Loucy (cell line): Measurements from ENCODE around the gene STXBP2.
A peak's percentile ranks its signal among the peaks of the same experiment; 100 is the strongest.

Source experiments
- H2AFZ ChIP-seq: fragments of 200-600 bp; sonication (generic); 2 replicates; pipeline ENCODE4 v1.6.0; 2016; ENCODE audit warnings: antibody characterized with exemption, mild to moderate bottlenecking, low read length, moderate library complexity
- H3F3A ChIP-seq: fragments of 200-600 bp; 2 replicates; pipeline ENCODE4 v1.6.0; 2016; ENCODE audit warnings: antibody characterized with exemption, low read depth, mild to moderate bottlenecking
- H3K27me3 ChIP-seq: fragments of 200-600 bp; sonication (generic); 2 replicates; pipeline ENCODE4 v1.6.1; 2014; ENCODE audit warnings: low read length, mild to moderate bottlenecking; ENCODE audit not compliant: insufficient read depth, poor library complexity, severe bottlenecking
- H3K36me3 ChIP-seq: fragments of 200-600 bp; sonication (generic); 2 replicates; pipeline ENCODE4 v1.6.1; 2016; ENCODE audit warnings: low read length; ENCODE audit not compliant: insufficient read depth
- H3K4me1 ChIP-seq: fragments of 200-600 bp; sonication (generic); 2 replicates; pipeline ENCODE4 v1.5.1; 2014; ENCODE audit warnings: low read length, mild to moderate bottlenecking; ENCODE audit not compliant: insufficient read depth, poor library complexity, severe bottlenecking
- H3K4me2 ChIP-seq: fragments of 200-600 bp; sonication (generic); 2 replicates; pipeline ENCODE4 v1.6.0; 2014; ENCODE audit warnings: antibody characterized with exemption, low read length, low read depth, mild to moderate bottlenecking; ENCODE audit not compliant: poor library complexity, severe bottlenecking
- H3K4me3 ChIP-seq: fragments of 200-600 bp; sonication (generic); 2 replicates; pipeline ENCODE4 v1.5.1; 2014; ENCODE audit warnings: low read length, mild to moderate bottlenecking, mixed read lengths; ENCODE audit not compliant: poor library complexity, severe bottlenecking
- H3K79me2 ChIP-seq: fragments of 200-600 bp; sonication (generic); 2 replicates; pipeline ENCODE4 v1.6.1; 2014; ENCODE audit warnings: low read length; ENCODE audit not compliant: insufficient read depth
- H3K9ac ChIP-seq: fragments of 200-600 bp; sonication (generic); 2 replicates; pipeline ENCODE4 v1.6.0; 2014; ENCODE audit warnings: mild to moderate bottlenecking, low read depth, low read length, moderate library complexity; ENCODE audit not compliant: poor library complexity, severe bottlenecking
- H3K9me2 ChIP-seq: fragments of 200-600 bp; sonication (generic); replicated peaks from 2 replicates; pipeline ENCODE4 v1.6.1; 2016; ENCODE audit warnings: low read depth, low read length, mixed read lengths
- H3K9me3 ChIP-seq: fragments of 200-600 bp; sonication (generic); 2 replicates; pipeline ENCODE4 v1.6.1; 2014; ENCODE audit warnings: mild to moderate bottlenecking, antibody characterized with exemption, low read length, low read depth; ENCODE audit not compliant: insufficient read depth
- H4K20me1 ChIP-seq: fragments of 200-600 bp; sonication (generic); 2 replicates; pipeline ENCODE4 v1.6.0; 2014; ENCODE audit warnings: antibody characterized with exemption, low read length, mild to moderate bottlenecking; ENCODE audit not compliant: insufficient read depth, poor library complexity, severe bottlenecking
- EZH2phosphoT487 ChIP-seq: fragments of 200-600 bp; IDR thresholded peaks from 2 replicates; pipeline ENCODE4 v1.6.1; 2018; ENCODE audit warnings: antibody characterized with exemption, mild to moderate bottlenecking, moderate library complexity, borderline replicate concordance
- TF ChIP-seq, protein P1 (sequence below): fragments of 200-600 bp; sonication (generic); conservative IDR thresholded peaks from 2 replicates; pipeline ENCODE4 v1.5.1; 2014; ENCODE audit warnings: mild to moderate bottlenecking, antibody characterized with exemption, low read length

Gene STXBP2

DNA sequence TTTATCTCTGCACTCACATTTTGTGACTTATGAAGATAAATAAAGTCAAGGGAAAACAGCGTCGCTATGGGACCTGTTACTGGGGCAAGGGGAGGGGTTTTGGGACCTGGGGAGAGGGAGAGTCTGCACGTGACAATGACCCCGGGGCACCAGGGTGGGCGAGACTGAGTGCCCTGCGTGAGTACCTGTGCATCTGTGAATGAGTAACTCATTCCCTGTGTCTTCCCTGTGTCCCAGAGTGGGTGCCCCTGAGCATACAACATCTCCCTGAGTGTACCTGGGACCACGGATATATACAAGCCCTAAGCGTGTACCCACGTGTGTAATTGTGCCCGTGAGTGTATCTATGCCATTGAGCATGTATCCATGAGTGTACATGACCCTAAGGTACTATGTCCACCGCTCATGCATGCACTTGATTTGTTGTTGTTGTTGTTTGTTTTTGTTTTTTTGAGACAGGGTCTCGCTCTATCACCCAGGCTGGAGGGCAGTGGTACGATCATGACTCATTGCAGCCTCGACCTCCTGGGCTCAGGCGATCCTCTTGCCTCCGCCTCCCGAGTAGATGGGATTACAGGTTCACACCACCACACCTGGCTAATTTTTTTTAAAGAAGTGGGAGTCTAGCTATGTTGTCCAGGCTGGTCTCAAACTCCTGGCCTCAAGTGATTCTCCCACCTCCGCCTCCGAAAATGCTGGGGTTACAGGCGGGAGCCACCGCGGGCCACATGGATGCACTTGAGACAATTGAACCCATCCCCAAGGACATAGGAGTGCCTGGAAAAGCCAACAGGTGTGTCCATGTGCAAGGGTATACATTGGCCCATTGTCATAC lies 43.1 kb downstream of the STXBP2 start:
- Histone ChIP-seq H3K9me2 (no peaks in the 10 kb centered on the region), H3K36me3 (no peaks in the 10 kb centered on the region; the same call in 1 of the 2 replicates), H4K20me1 (peaks cover 17% of the 10 kb centered on the region), H3K79me2 (peaks cover 28% of the 10 kb centered on the region), H2AFZ (peak overlapping the region; percentile 76), H3K9me3 (no peaks in the 10 kb centered on the region), H3K4me3 (peak overlapping the region; percentile 95), H3K4me2 (peak overlapping the region; percentile 56), H3K4me1 (peaks cover 37% of the 10 kb centered on the region), H3K9ac (peak overlapping the region; percentile 92), H3K27me3 (no peaks in the 10 kb centered on the region), H3F3A (no peaks in the 10 kb centered on the region)
- no peak for TF ChIP-seq EZH2phosphoT487
- TF ChIP-seq, protein P1, sequence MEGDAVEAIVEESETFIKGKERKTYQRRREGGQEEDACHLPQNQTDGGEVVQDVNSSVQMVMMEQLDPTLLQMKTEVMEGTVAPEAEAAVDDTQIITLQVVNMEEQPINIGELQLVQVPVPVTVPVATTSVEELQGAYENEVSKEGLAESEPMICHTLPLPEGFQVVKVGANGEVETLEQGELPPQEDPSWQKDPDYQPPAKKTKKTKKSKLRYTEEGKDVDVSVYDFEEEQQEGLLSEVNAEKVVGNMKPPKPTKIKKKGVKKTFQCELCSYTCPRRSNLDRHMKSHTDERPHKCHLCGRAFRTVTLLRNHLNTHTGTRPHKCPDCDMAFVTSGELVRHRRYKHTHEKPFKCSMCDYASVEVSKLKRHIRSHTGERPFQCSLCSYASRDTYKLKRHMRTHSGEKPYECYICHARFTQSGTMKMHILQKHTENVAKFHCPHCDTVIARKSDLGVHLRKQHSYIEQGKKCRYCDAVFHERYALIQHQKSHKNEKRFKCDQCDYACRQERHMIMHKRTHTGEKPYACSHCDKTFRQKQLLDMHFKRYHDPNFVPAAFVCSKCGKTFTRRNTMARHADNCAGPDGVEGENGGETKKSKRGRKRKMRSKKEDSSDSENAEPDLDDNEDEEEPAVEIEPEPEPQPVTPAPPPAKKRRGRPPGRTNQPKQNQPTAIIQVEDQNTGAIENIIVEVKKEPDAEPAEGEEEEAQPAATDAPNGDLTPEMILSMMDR = no peak

DNA sequence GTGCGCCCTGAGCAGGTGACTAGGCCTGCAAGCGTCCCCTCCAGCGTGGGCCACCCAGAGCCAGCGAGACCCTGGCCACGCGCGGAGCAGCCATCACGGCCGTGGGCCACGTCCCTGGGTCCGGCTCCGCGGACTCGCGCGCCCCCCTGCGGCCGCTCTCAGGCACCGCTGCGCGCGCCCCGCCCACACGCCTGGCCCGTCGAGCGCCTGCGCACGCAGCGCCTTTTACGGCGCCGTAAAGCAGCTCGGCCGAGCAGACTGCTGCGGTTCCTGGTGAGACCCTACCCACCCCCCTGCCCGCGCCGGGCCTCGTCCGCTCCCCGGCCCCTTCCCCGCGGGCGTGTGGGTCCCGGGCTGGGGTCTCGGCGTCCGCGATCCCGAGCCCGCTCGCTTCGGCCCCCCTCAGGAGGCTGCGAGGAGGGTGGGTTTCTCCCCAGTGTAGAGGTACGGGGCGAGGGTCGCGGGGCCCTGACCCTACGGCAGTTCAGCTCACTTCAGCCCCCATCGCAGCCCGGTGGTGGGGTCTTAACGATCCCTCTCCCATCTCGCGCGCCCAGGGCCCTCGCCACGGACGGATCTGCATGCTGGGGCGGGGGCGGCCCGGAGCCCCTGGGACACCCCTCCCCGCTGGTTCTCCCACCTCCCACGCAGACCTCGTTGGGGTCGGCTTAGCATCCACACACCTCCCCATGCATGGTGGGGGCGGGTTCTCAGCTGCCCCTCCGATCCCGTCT lies 43.9 kb downstream of the STXBP2 start, which contains the start of gene TRAPPC5:
Gene TRAPPC5 (plus strand): TSS at position 228 of the 734 bp plus-strand sequence. CDS start 1,421 bp downstream, outside the sequence.
- peak within 1 kb of the TSS; percentile 89 for H3K4me2 ChIP-seq
- no peaks in the 10 kb centered on the region for H3F3A ChIP-seq
- peaks cover 28% of the 10 kb centered on the region for H3K79me2 ChIP-seq
- H3K4me3 ChIP-seq = peak within 1 kb of the TSS; percentile 95
- TF ChIP-seq, protein P1 = peak; percentile 73
- no peak for TF ChIP-seq EZH2phosphoT487
- H3K36me3 ChIP-seq = no peaks in the 10 kb centered on the region; the same call in 1 of the 2 replicates
- peak within 1 kb of the TSS; percentile 76 for H2AFZ ChIP-seq
- no peaks in the 10 kb centered on the region for H3K9me3 ChIP-seq
- peaks cover 37% of the 10 kb centered on the region for H3K4me1 ChIP-seq
- H3K9ac ChIP-seq = peak within 1 kb of the TSS; percentile 92
- H3K9me2 ChIP-seq = no peaks in the 10 kb centered on the region
- no peaks in the 10 kb centered on the region for H3K27me3 ChIP-seq
- peaks cover 17% of the 10 kb centered on the region for H4K20me1 ChIP-seq

DNA sequence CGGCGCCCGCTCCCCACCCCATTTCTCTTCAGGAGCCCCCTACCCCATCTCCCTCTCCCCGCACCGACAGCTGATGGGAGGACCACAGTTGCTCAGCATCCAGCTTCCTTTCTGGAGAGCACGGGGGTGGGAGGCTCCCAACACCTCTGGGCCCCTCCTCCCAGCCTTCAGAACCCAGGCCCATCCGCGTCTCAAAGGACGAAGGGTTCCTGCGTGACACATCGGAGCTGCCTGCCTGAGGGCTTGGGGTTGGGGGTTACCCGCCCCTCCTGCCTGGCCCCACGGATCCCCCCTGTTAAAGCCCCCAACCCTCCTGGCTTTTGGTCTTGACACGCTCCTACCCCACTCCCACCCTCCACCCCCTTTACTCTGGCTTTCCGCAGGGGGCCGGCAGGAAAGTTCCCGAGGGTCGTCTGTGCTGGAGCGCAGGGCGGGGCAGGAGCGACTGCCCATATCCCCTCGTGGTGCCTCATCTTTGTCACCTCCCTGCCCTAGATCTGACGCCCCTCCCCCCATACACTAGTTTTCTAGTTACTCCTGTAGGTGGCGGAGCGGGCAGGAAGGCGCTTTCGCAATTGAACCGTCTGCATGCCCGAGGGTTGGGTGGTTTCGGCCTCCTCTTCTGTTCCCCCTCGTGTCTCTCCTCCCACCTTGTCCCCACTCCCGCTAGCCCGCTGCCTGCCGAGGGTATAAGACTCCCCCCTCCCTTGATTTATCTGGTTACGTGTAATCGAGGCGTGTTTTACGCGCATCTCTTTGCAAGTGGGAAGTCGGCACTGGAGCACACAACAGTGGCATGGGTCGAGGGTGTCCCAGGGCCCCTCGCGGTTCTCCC lies 44.6 kb downstream of the STXBP2 start:
- Histone ChIP-seq H3K36me3 (no peaks in the 10 kb centered on the region; the same call in 1 of the 2 replicates), H4K20me1 (peaks cover 17% of the 10 kb centered on the region), H3K4me3 (peak overlapping the region; percentile 95), H3K79me2 (peaks cover 28% of the 10 kb centered on the region), H3K4me1 (peaks cover 34% of the 10 kb centered on the region), H3K9me2 (no peaks in the 10 kb centered on the region), H3K9me3 (no peaks in the 10 kb centered on the region), H3K9ac (peak overlapping the region; percentile 92), H3F3A (no peaks in the 10 kb centered on the region), H3K4me2 (peak overlapping the region; percentile 89), H3K27me3 (no peaks in the 10 kb centered on the region), H2AFZ (peak overlapping the region; percentile 57; the same call in 1 of the 2 replicates)
- TF ChIP-seq, protein P1 = peak; percentile 66
- no peak for TF ChIP-seq EZH2phosphoT487
